HCT116 (cell line): ENCODE results near the gene IL18RAP. TPM values are rescaled to one million over a fixed set of nuclear protein-coding genes. Genes with fewer than 3 reads are reported as not detected.
A peak's percentile ranks its signal among the peaks of the same experiment; 100 is the strongest.

ENCODE experiments used
- ATAC-seq: fragments of 200-7000 bp; cut with Tn5 transposase; 2 replicates; pipeline ENCODE4 v1.9.1; 2020; ENCODE audit warnings: mild to moderate bottlenecking, moderate library complexity
- BruUV-seq: library from RNA; stranded (reverse); fragments of 400-500 nt; replicated peaks from 2 replicates; lab custom pipeline; 2021; lab: Mats Ljungman, UMichigan
- CTCF ChIA-PET: fragments of 300-600 bp; sonication (Branson Sonifier 250); formaldehyde crosslinking; loops from one replicate; lab custom pipeline; 2021; ENCODE audit warnings: antibody characterized with exemption; lab: Charles Lee
- POLR2A ChIA-PET: fragments of 300-600, 350-600 bp; sonication (Branson Sonifier 250); formaldehyde crosslinking; loops from one replicate; lab custom pipeline; 2021; ENCODE audit warnings: antibody characterized with exemption; lab: Charles Lee
- RAD21 ChIA-PET, 2 experiments: fragments of 300-600 bp; sonication (Branson Sonifier 250); formaldehyde crosslinking; loops; one replicate each; lab custom pipeline; 2023; ENCODE audit warnings: low total read pairs in 2 of 2; ENCODE audit not compliant: uncharacterized antibody in 2 of 2, unreplicated experiment in 2 of 2, low non-redundant PET in 1 of 2; lab: Charles Lee
- DNase-seq: peaks from one replicate; pipeline ENCODE4 v3.0.0-alpha.2; 2010; ENCODE audit warnings: low read depth, low spot score
- H2AFZ ChIP-seq: fragments of 200-600 bp; shearing (Covaris generic), sonication (generic); 2 replicates; pipeline ENCODE4 v1.6.1; 2017; ENCODE audit warnings: low read depth, mixed run types, mixed read lengths, antibody characterized with exemption, low read length; ENCODE audit not compliant: poor library complexity, severe bottlenecking
- H3K27ac ChIP-seq: 2 replicates; pipeline ENCODE4 v1.5.1; 2012; ENCODE audit warnings: low read depth, low read length
- H3K27me3 ChIP-seq: fragments of 200-600 bp; sonication (generic); 2 replicates; pipeline ENCODE4 v1.6.1; 2016; ENCODE audit warnings: mixed run types, low read length, mixed read lengths; ENCODE audit not compliant: insufficient read depth
- H3K36me3 ChIP-seq, 2 experiments: fragments of 200-500 bp in 1 of 2; fragments of 200-600 bp in 1 of 2; sonication (Bioruptor generic) in 1 of 2; sonication (generic) in 1 of 2; 2 replicates each; pipeline versions ENCODE4 v1.5.1 to v1.6.1; 2014 to 2016; ENCODE audit warnings: low read length in 2 of 2, inconsistent platforms in 1 of 2, mixed read lengths in 1 of 2, mixed run types in 1 of 2; ENCODE audit not compliant: insufficient read depth in 2 of 2, control insufficient read depth in 1 of 2
- H3K4me1 ChIP-seq, 2 experiments: fragments of 200-600 bp in 1 of 2; sonication (generic) in 1 of 2; 2 replicates each; pipeline versions ENCODE4 v1.5.1 to v1.6.1; 2012 to 2017; ENCODE audit warnings: low read length in 2 of 2, inconsistent platforms in 1 of 2, mild to moderate bottlenecking in 1 of 2, mixed read lengths in 1 of 2, mixed run types in 1 of 2, moderate library complexity in 1 of 2; ENCODE audit not compliant: insufficient read depth in 2 of 2, control insufficient read depth in 1 of 2
- H3K4me2 ChIP-seq: fragments of 200-600 bp; sonication (generic); 2 replicates; pipeline ENCODE4 v1.6.1; 2017; ENCODE audit warnings: mixed run types, low read length, mixed read lengths
- H3K4me3 ChIP-seq, 2 experiments: fragments of 200-600 bp in 1 of 2; sonication (generic) in 1 of 2; replicated peaks in 1 of 2; 2 replicates each; pipeline ENCODE4 v1.5.1; 2011 to 2016; ENCODE audit warnings: low read length in 2 of 2, control low read depth in 1 of 2, low read depth in 1 of 2, mild to moderate bottlenecking in 1 of 2, mixed read lengths in 1 of 2, mixed run types in 1 of 2
- H3K79me2 ChIP-seq: fragments of 200-600 bp; sonication (generic); 2 replicates; pipeline ENCODE4 v1.6.1; 2017; ENCODE audit warnings: mild to moderate bottlenecking, mixed run types, low read length, moderate library complexity, mixed read lengths; ENCODE audit not compliant: insufficient read depth
- H3K9ac ChIP-seq: fragments of 200-600 bp; sonication (generic); 2 replicates; pipeline ENCODE4 v1.6.1; 2016; ENCODE audit warnings: low read length, mixed read lengths
- H3K9me2 ChIP-seq: fragments of 200-600 bp; sonication (generic), shearing (Covaris generic); 2 replicates; pipeline ENCODE4 v1.6.1; 2017; ENCODE audit warnings: mixed run types, mild to moderate bottlenecking, moderate library complexity; ENCODE audit not compliant: insufficient read depth
- H3K9me3 ChIP-seq, 2 experiments: fragments of 200-500 bp in 1 of 2; fragments of 200-600 bp in 1 of 2; sonication (Bioruptor generic) in 1 of 2; sonication (generic) in 1 of 2; 2 replicates each; pipeline ENCODE4 v1.6.1; 2014 to 2017; ENCODE audit warnings: low read length in 2 of 2, mixed read lengths in 2 of 2, inconsistent platforms in 1 of 2, low read depth in 1 of 2, mild to moderate bottlenecking in 1 of 2, mixed run types in 1 of 2, moderate library complexity in 1 of 2; ENCODE audit not compliant: control insufficient read depth in 1 of 2, insufficient read depth in 1 of 2
- H4K20me1 ChIP-seq: fragments of 200-600 bp; sonication (generic), shearing (Covaris generic); 2 replicates; pipeline ENCODE4 v1.6.1; 2017; ENCODE audit warnings: mixed run types, mild to moderate bottlenecking, moderate library complexity; ENCODE audit not compliant: insufficient read depth
- CTCF ChIP-seq, 3 experiments: fragments of 200-600 bp in 1 of 3; sonication (generic) in 1 of 3; IDR thresholded peaks in 2 of 3; conservative IDR thresholded peaks in 1 of 3; 2 replicates each; pipeline ENCODE4 v1.5.1; 2012 to 2017; ENCODE audit warnings: low read depth in 2 of 3, low read length in 2 of 3, antibody characterized with exemption in 1 of 3, borderline replicate concordance in 1 of 3, control low read depth in 1 of 3, mild to moderate bottlenecking in 1 of 3, mixed read lengths in 1 of 3, mixed run types in 1 of 3, moderate library complexity in 1 of 3; ENCODE audit not compliant: insufficient read depth in 1 of 3
- EGR1 ChIP-seq: IDR thresholded peaks from 2 replicates; pipeline ENCODE4 v1.6.1; 2012; ENCODE audit warnings: low read depth
- ELF1 ChIP-seq: IDR thresholded peaks from 2 replicates; pipeline ENCODE4 v1.6.1; 2012; ENCODE audit warnings: low read depth, borderline replicate concordance
- EZH2 ChIP-seq: fragments of 200-600 bp; sonication (generic); IDR thresholded peaks from 2 replicates; pipeline ENCODE4 v1.6.1; 2017; ENCODE audit warnings: antibody characterized with exemption, mixed run types
- EZH2phosphoT487 ChIP-seq: fragments of 200-600 bp; IDR thresholded peaks from 2 replicates; pipeline ENCODE4 v1.6.1; 2018; ENCODE audit warnings: antibody characterized with exemption, borderline replicate concordance
- FOSL1 ChIP-seq: IDR thresholded peaks from 2 replicates; pipeline ENCODE4 v1.6.1; 2012; ENCODE audit warnings: low read depth
- RAD21 ChIP-seq: IDR thresholded peaks from 2 replicates; pipeline ENCODE4 v1.6.1; 2012; ENCODE audit warnings: low read depth, mild to moderate bottlenecking
- SIN3A ChIP-seq: IDR thresholded peaks from 2 replicates; pipeline ENCODE4 v1.6.1; 2012; ENCODE audit warnings: low read depth
- SRF ChIP-seq: IDR thresholded peaks from 2 replicates; pipeline ENCODE4 v1.6.1; 2012; ENCODE audit warnings: low read depth
- ZBTB33 ChIP-seq: IDR thresholded peaks from 2 replicates; pipeline ENCODE4 v1.6.1; 2011; ENCODE audit warnings: mild to moderate bottlenecking, low read length, moderate library complexity; ENCODE audit not compliant: insufficient replicate concordance; ENCODE audit errors: extremely low read depth
- intact Hi-C: fragments of 100-400 bp; cut with micrococcal nuclease; formaldehyde crosslinking; loops from 2 replicates; pipeline ENCODE4 v1.10.0; 2022
- total RNA-seq: library from RNA; stranded (reverse); gene quantifications from one replicate; pipeline ENCODE4 v1.2.1, GENCODE V29; 2021; ENCODE audit not compliant: unreplicated experiment

IL18RAP gene
- total RNA-seq, 1 experiment from 2014 or later: not detected

GRCh38 chr2:102470168-102470567 is 47.2 kb downstream of the IL18RAP start:
- Histone ChIP-seq H3K4me2 (no peak overlapping the region), H3K9me3 (no peaks in the 10 kb centered on the region), H3K27me3 (no peaks in the 10 kb centered on the region), H3K27ac (no peak overlapping the region), H3K4me1 (peaks cover 0 to 2% of the 10 kb centered on the region in 2 experiments; a peak in 1 of 4 replicates), H3K9me2 (no peaks in the 10 kb centered on the region), H2AFZ (no peak overlapping the region), H3K4me3 (no peak overlapping the region), H3K79me2 (no peaks in the 10 kb centered on the region), H3K9ac (no peak overlapping the region), H3K36me3 (no peaks in the 10 kb centered on the region), H4K20me1 (no peaks in the 10 kb centered on the region)
- no peak for TF ChIP-seq SRF
- no peak for TF ChIP-seq FOSL1
- TF ChIP-seq EZH2phosphoT487: no peak
- no peak for TF ChIP-seq CTCF (IDR thresholded peaks at IDR 0.05 in 2 of 3, conservative IDR thresholded peaks at IDR 0.05 in 1 of 3; ENCODE audit: borderline replicate concordance in 1 of 3, insufficient read depth in 1 of 3, low read depth in 2 of 3, low read length in 2 of 3)
- intact Hi-C loops: loop anchor here (5.0 kb wide), 1 partner anchor 337 kb away; no protein-coding TSS in a partner anchor
- POLR2A ChIA-PET: no interaction called here
- BruUV-seq: no TSS peak
- ATAC-seq (no peak), DNase-seq (no peak)
- CTCF ChIA-PET: no interaction called here
- RAD21 ChIA-PET: no interaction called here

- no peaks in the 10 kb centered on the region for H3K79me2 ChIP-seq
- H3K36me3 ChIP-seq: no peaks in the 10 kb centered on the region
- TF ChIP-seq FOSL1 (no peak), ELF1 (no peak), CTCF (IDR thresholded peaks at IDR 0.05 in 2 of 3, conservative IDR thresholded peaks at IDR 0.05 in 1 of 3; ENCODE audit: borderline replicate concordance in 1 of 3, insufficient read depth in 1 of 3, low read depth in 2 of 3, low read length in 2 of 3) (peak; percentile 69 to 92 (median 88); a peak in 5 of 6 replicates), EGR1 (no peak), RAD21 (peak; percentile 74), SIN3A (no peak), ZBTB33 (no peak), EZH2 (no peak)
- TF ChIP-seq, all 23 proteins: peak for 2
- ChIA-PET RAD21 (interaction anchor here in 1 of 2 experiments (1.3 kb wide), 1 partner anchor 143 kb away, joined by 6 read pairs; no protein-coding TSS in a partner anchor), POLR2A (no interaction called here), CTCF (interaction anchor here (0.9 to 4.7 kb wide), 12 partner anchors 11 to 333 kb away, joined by 3 to 36 read pairs (median 8); no protein-coding TSS in a partner anchor)
- Histone ChIP-seq H3K4me1 (peaks cover 0 to 2% of the 10 kb centered on the region in 2 experiments; a peak in 1 of 4 replicates), H3K9me2 (no peaks in the 10 kb centered on the region), H3K9me3 (no peaks in the 10 kb centered on the region), H3K4me3 (no peak within 1 kb of the TSS), H2AFZ (peak within 1 kb of the TSS; percentile 55), H3K4me2 (peak within 1 kb of the TSS; percentile 22; the same call in 1 of the 2 replicates), H3K27ac (no peak within 1 kb of the TSS), H3K9ac (no peak within 1 kb of the TSS), H3K27me3 (no peaks in the 10 kb centered on the region), H4K20me1 (no peaks in the 10 kb centered on the region)
- no TSS peak for BruUV-seq
- ATAC-seq (peak; percentile 89), DNase-seq (peak; percentile 48)
- intact Hi-C loops: loop anchor here (1.0 to 5.0 kb wide), 4 partner anchors 119 to 334 kb away; no protein-coding TSS in a partner anchor
Observed at GRCh38 chr2:102473020-102473419, 50.1 kb downstream of the IL18RAP start, which contains the start of gene SLC9A4. SLC9A4 (plus strand) TSS chr2:102473226; CDS start chr2:102473760, 534 bp downstream.
